ENCODE results near the gene SORCS2.

Gene SORCS2

DNA sequence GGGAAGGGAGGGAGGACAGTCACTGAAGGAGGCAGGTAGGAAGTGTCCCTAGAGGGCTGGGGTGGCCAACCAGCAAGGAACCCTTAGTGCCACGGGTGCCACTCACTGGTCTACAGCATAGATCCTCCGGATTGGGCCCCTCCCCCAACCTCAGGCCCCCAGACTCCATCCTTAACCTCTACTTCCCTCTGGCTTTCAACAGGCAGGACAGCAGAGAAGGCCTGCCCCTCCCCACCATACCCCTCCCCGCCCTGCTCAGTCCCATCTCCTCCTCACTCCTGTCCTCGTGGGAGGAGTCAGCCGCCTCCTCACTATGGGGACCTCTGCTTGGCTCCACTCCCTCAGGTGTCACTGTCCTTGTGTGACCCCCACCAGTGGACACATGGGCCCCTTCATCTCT, 320.1 kb downstream of the SORCS2 start:
- H3K4me3 ChIP-seq (replicated peaks in 1 of 2; ENCODE audit: low read depth in 2 of 2, low read length in 2 of 2), result no peak overlapping the region
- TF ChIP-seq, protein P1, sequence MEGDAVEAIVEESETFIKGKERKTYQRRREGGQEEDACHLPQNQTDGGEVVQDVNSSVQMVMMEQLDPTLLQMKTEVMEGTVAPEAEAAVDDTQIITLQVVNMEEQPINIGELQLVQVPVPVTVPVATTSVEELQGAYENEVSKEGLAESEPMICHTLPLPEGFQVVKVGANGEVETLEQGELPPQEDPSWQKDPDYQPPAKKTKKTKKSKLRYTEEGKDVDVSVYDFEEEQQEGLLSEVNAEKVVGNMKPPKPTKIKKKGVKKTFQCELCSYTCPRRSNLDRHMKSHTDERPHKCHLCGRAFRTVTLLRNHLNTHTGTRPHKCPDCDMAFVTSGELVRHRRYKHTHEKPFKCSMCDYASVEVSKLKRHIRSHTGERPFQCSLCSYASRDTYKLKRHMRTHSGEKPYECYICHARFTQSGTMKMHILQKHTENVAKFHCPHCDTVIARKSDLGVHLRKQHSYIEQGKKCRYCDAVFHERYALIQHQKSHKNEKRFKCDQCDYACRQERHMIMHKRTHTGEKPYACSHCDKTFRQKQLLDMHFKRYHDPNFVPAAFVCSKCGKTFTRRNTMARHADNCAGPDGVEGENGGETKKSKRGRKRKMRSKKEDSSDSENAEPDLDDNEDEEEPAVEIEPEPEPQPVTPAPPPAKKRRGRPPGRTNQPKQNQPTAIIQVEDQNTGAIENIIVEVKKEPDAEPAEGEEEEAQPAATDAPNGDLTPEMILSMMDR (IDR thresholded peaks at IDR 0.05; ENCODE audit: low read depth, low read length), result no peak
- DNase-seq (ENCODE audit: low read depth in 2 of 2), result no peak

DNA sequence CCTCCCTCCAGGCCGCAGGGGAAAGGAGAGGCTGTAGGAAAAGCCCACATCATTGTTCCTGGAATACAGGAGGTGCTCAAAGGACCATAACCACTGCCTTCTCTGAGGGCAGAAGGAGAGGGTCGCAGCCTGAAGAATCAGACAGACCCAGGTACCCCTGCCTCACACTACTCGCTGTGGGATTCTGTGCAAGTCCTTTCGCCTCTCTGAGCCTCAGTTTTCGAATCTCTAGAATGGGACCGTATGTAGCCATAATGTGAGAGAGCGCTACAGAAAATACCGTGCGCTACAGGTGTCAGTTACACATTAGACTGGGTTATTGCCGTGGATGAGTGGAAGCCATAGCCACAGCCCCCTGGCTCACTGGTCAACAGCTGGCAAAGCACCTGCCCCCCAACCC, 320.6 kb downstream of the SORCS2 start:
- no peak for DNase-seq (ENCODE audit: low read depth in 2 of 2)
- TF ChIP-seq, protein P1 (IDR thresholded peaks at IDR 0.05; ENCODE audit: low read depth, low read length), result no peak
- no peak overlapping the region for H3K4me3 ChIP-seq (replicated peaks in 1 of 2; ENCODE audit: low read depth in 2 of 2, low read length in 2 of 2)

- TF ChIP-seq, protein P1 (IDR thresholded peaks at IDR 0.05; ENCODE audit: low read depth, low read length), result no peak
- no peak for DNase-seq (ENCODE audit: low read depth in 2 of 2)
- no peak overlapping the region for H3K4me3 ChIP-seq (replicated peaks in 1 of 2; ENCODE audit: low read depth in 2 of 2, low read length in 2 of 2)
Observed at GRCh38 chr4:7513671-7514070, 321.3 kb downstream of the SORCS2 start.

GRCh38 chr4:7514281-7514680, 321.9 kb downstream of the SORCS2 start:
- no peak for DNase-seq (ENCODE audit: low read depth in 2 of 2)
- no peak overlapping the region for H3K4me3 ChIP-seq (replicated peaks in 1 of 2; ENCODE audit: low read depth in 2 of 2, low read length in 2 of 2)
- TF ChIP-seq, protein P1 (IDR thresholded peaks at IDR 0.05; ENCODE audit: low read depth, low read length), result no peak

DNA sequence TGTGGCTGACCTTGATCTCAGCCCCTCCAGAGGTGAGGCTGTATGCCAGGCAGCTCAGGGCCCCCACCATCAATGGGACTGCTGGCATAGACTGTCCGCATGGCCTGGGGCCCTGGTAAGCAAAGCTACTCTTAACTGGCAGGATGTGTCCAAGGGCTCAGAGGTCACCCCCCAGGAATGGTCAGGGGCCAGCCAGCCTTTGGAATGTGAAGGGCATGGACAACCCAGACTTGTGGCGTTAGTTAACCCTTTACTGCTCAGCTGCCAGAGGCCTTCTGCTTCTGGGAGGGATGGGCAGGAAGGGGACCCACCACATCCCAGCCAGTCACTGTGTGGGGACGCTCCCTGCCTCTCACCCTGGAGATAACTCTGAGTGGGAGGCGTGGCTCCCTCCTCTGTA, 322.5 kb downstream of the SORCS2 start:
- TF ChIP-seq, protein P1 (IDR thresholded peaks at IDR 0.05; ENCODE audit: low read depth, low read length), result no peak
- H3K4me3 ChIP-seq (replicated peaks in 1 of 2; ENCODE audit: low read depth in 2 of 2, low read length in 2 of 2), result no peak overlapping the region
- DNase-seq (ENCODE audit: low read depth in 2 of 2), result no peak

- no peak for DNase-seq (ENCODE audit: low read depth in 2 of 2)
- no peak overlapping the region for H3K4me3 ChIP-seq (replicated peaks in 1 of 2; ENCODE audit: low read depth in 2 of 2, low read length in 2 of 2)
- TF ChIP-seq, protein P1 (IDR thresholded peaks at IDR 0.05; ENCODE audit: low read depth, low read length), result no peak
Observed at GRCh38 chr4:7515390-7515902, 323.1 kb downstream of the SORCS2 start.

GRCh38 chr4:7516096-7516772, 323.9 kb downstream of the SORCS2 start:
- TF ChIP-seq, protein P1 (IDR thresholded peaks at IDR 0.05; ENCODE audit: low read depth, low read length), result no peak
- no peak for DNase-seq (ENCODE audit: low read depth in 2 of 2)
- H3K4me3 ChIP-seq (replicated peaks in 1 of 2; ENCODE audit: low read depth in 2 of 2, low read length in 2 of 2), result no peak overlapping the region
